ENCODE results near the gene CYP46A1. TPM values are rescaled to one million over a fixed set of nuclear protein-coding genes. Genes with fewer than 3 reads are reported as not detected.

Gene CYP46A1
- total and polyA plus RNA-seq, 7 experiments from 2014 or later: 0.02 to 0.34 (median 0.23) TPM; not detected in 1

- Mint-ChIP-seq H3K27me3 (peaks cover 0 to 23% (median 15%) of the 10 kb centered on the region in 5 donors), H3K27ac (no peak overlapping the region), H3K4me1 (peaks cover 0 to 17% (median 8%) of the 10 kb centered on the region in 7 donors), H3K4me3 (peak overlapping the region in 2 of 10 donors; percentile 7 to 45), H3K36me3 (peaks cover 0 to 11% (median 0%) of the 10 kb centered on the region in 5 donors), H3K9me3 (peaks cover 0 to 16% (median 2%) of the 10 kb centered on the region in 11 donors)
- Histone ChIP-seq H3K4me3 (ENCODE audit: low read length) (no peak overlapping the region), H3K9me3 (ENCODE audit: control insufficient read depth in 2 of 3, low read length in 3 of 3) (peaks cover 0 to 8% (median 0%) of the 10 kb centered on the region in 3 experiments), H3K27ac (ENCODE audit: low read depth, low read length) (no peak overlapping the region), H3K4me1 (ENCODE audit: control insufficient read depth in 2 of 2, insufficient read depth in 2 of 2, low read length in 2 of 2) (peaks cover 5 to 18% of the 10 kb centered on the region in 2 donors), H3K27me3 (ENCODE audit: control insufficient read depth in 2 of 2, insufficient read depth in 2 of 2, low read length in 2 of 2) (no peaks in the 10 kb centered on the region), H3K36me3 (ENCODE audit: control insufficient read depth in 2 of 3, insufficient read depth in 3 of 3, low read length in 3 of 3) (peaks cover 0 to 5% (median 0%) of the 10 kb centered on the region in 3 experiments)
- CTCF ChIA-PET: interaction anchor here (0.9 kb wide), 1 partner anchor 15 kb away, joined by 4 read pairs; no protein-coding TSS in a partner anchor
- intact Hi-C loops (cut with micrococcal nuclease): loop anchor here (1.0 to 10.0 kb wide), 7 partner anchors 111 to 696 kb away; partner anchors contain the start of genes EML1 (in 1 of the 2) and WDR25 (in 1 of the 2)
- POLR2A ChIA-PET: no interaction called here
- DNase-seq (no peak), ATAC-seq (no peak)
These were observed 2.3 kb upstream of the CYP46A1 start for GRCh38 chr14:99681832-99682148.

DNA sequence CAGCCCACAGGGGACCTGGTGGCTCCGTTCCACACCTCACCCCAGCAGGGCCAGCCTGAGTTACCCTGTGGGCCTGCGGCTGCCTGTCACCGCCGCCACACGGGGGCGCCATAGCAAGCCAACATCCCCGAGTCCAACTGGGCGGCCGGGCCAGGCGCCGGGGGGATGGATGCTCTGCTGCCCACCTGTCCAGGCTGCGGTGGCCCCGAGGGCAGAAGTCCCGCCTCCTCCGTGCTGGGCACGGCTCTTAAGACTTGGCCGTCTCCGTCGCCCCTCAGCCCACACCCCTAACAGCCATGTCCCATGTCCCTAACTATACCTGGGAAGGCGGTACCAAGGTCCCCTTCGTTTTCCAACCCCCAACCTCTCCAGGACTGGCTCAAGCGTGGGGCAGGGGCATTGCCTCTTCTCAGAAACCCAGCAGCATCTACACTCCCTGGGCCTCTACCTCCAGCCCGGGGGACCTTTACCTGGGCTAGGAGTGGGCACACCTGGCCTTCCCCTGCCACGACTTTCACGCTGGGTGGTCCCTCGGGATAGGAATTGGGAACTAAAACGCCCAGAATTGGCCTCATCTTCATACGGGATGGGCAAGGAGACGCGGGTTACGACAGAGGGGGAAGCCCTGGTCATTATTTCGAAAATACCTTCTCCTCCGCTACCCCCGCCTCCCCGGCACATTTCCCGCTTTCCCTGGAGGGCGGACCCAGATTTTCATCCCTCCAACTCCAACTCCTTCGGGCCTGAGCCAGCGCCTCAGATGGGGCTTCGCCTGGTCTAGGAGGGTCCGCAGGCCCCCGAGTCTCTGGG is 1.1 kb upstream of the CYP46A1 start:
- Histone ChIP-seq H3K27ac (ENCODE audit: low read depth, low read length) (peak overlapping the region; percentile 75), H3K4me3 (ENCODE audit: low read length) (peak overlapping the region; percentile 93), H3K9me3 (ENCODE audit: control insufficient read depth in 2 of 3, low read length in 3 of 3) (no peaks in the 10 kb centered on the region), H3K36me3 (ENCODE audit: control insufficient read depth in 2 of 3, insufficient read depth in 3 of 3, low read length in 3 of 3) (peaks cover 0 to 5% (median 0%) of the 10 kb centered on the region in 3 experiments), H3K27me3 (ENCODE audit: control insufficient read depth in 2 of 2, insufficient read depth in 2 of 2, low read length in 2 of 2) (no peaks in the 10 kb centered on the region), H3K4me1 (ENCODE audit: control insufficient read depth in 2 of 2, insufficient read depth in 2 of 2, low read length in 2 of 2) (peaks cover 5 to 12% of the 10 kb centered on the region in 2 donors)
- peak; percentile 64 to 89 (median 79) for DNase-seq
- H3K4me1 Mint-ChIP-seq: peaks cover 0 to 22% (median 9%) of the 10 kb centered on the region in 7 donors
- H3K4me3 Mint-ChIP-seq: peak overlapping the region; percentile 79 to 96 (median 92)
- peaks cover 0 to 13% (median 2%) of the 10 kb centered on the region in 11 donors for H3K9me3 Mint-ChIP-seq
- peak overlapping the region in 6 of 9 donors; percentile 14 to 88 (median 56) for H3K27ac Mint-ChIP-seq
- ATAC-seq: peak; percentile 16
- CTCF ChIA-PET: interaction anchor here (0.6 to 1.9 kb wide), 6 partner anchors 13 to 394 kb away, joined by 3 to 5 read pairs (median 4); no protein-coding TSS in a partner anchor
- intact Hi-C loops (cut with micrococcal nuclease): loop anchor here (1.0 to 10.0 kb wide), 8 partner anchors 109 to 694 kb away; partner anchors contain the start of genes EML1 (in 1 of the 2) and WDR25 (in 1 of the 2)
- peaks cover 0 to 11% (median 0%) of the 10 kb centered on the region in 5 donors for H3K36me3 Mint-ChIP-seq
- POLR2A ChIA-PET: no interaction called here
- peaks cover 0 to 28% (median 24%) of the 10 kb centered on the region in 5 donors for H3K27me3 Mint-ChIP-seq

DNA sequence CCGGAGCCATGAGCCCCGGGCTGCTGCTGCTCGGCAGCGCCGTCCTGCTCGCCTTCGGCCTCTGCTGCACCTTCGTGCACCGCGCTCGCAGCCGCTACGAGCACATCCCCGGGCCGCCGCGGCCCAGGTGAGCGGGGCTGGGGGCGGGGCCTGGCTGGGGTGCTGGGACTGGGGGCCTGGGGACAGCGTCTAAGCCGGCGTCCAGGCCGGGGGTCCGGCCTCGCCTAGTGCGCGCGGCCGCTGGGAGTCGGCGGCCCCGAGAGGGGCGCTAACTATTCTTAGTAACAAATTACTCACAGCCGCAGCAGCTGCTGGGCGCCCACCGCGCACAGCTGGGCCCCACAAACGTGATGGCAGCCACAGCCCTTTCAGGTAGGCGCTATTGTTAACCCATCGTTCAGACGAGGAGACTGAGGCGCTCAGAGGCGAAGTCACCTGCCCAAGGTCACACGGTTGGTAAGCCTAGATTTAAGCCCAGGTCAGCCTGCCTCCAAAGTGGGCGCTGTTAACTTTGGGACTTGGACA is 374 bp downstream of the CYP46A1 start:
- peak overlapping the region in 5 of 10 donors; percentile 11 to 28 (median 19) for H3K4me3 Mint-ChIP-seq

DNA sequence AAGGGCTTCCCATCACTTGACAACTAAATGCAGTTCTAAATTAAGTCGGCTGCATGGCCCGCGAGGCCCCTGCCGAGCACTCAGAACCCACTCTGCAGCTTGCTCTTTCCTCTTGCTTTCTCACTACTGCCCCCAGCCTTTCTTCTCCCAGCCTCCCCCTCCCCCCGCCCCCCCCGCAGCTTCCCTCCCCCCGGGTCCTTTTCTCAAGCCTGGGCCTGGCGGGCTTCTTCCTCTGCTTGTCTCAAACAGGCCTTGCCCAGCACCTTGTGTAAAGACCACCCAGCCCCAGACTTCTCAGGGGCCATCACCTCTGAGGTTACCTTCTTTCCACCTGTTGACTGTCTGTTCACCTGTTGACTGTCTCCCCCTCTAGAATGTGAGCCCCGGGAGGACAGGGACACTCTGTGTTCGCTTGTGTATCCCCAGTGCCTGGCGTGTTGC is 1.1 kb downstream of the CYP46A1 start:
- Histone ChIP-seq H3K4me1 (ENCODE audit: control insufficient read depth in 2 of 2, insufficient read depth in 2 of 2, low read length in 2 of 2) (peaks cover 5 to 12% of the 10 kb centered on the region in 2 donors), H3K4me3 (ENCODE audit: low read length) (no peak overlapping the region), H3K27me3 (ENCODE audit: control insufficient read depth in 2 of 2, insufficient read depth in 2 of 2, low read length in 2 of 2) (no peaks in the 10 kb centered on the region), H3K27ac (ENCODE audit: low read depth, low read length) (no peak overlapping the region), H3K9me3 (ENCODE audit: control insufficient read depth in 2 of 3, low read length in 3 of 3) (no peaks in the 10 kb centered on the region), H3K36me3 (ENCODE audit: control insufficient read depth in 2 of 3, insufficient read depth in 3 of 3, low read length in 3 of 3) (peaks cover 0 to 5% (median 0%) of the 10 kb centered on the region in 3 experiments)
- H3K27me3 Mint-ChIP-seq: peaks cover 15 to 46% (median 42%) of the 10 kb centered on the region in 5 donors
- peak overlapping the region in 2 of 9 donors; percentile 6 to 36 for H3K27ac Mint-ChIP-seq
- CTCF ChIA-PET: interaction anchor here (0.6 kb wide), 1 partner anchor 67 kb away, joined by 3 read pairs; no protein-coding TSS in a partner anchor
- H3K4me1 Mint-ChIP-seq: peaks cover 9 to 30% (median 13%) of the 10 kb centered on the region in 7 donors
- no peaks in the 10 kb centered on the region for H3K36me3 Mint-ChIP-seq
- ATAC-seq: no peak
- peak overlapping the region; percentile 24 to 79 (median 62) for H3K4me3 Mint-ChIP-seq
- DNase-seq: peak in 1 of 9 donors; percentile 19
- intact Hi-C loops (cut with micrococcal nuclease): loop anchor here in 1 of 2 donors (2.0 to 10.0 kb wide), 2 partner anchors 290 to 692 kb away; partner anchors contain the start of gene WDR25
- POLR2A ChIA-PET: no interaction called here
- no peaks in the 10 kb centered on the region for H3K9me3 Mint-ChIP-seq

More for the DNA sequence above, 374 bp downstream of the CYP46A1 start:
- Mint-ChIP-seq H3K9me3 (no peaks in the 10 kb centered on the region), H3K27ac (no peak overlapping the region), H3K4me1 (peaks cover 6 to 30% (median 13%) of the 10 kb centered on the region in 7 donors), H3K27me3 (peaks cover 8 to 39% (median 38%) of the 10 kb centered on the region in 5 donors), H3K36me3 (no peaks in the 10 kb centered on the region)
- DNase-seq: peak in 2 of 9 donors; percentile 5 to 7
- intact Hi-C loops (cut with micrococcal nuclease): loop anchor here (1.0 to 10.0 kb wide), 12 partner anchors 46 to 693 kb away; partner anchors contain the start of genes CCNK (in 2 of the 2), EML1 (in 2 of the 2), WDR25 (in 2 of the 2) and CCDC85C (in 1 of the 2)
- CTCF ChIA-PET: interaction anchor here (0.6 to 1.9 kb wide), 5 partner anchors 16 to 214 kb away, joined by 3 to 5 read pairs (median 4); no protein-coding TSS in a partner anchor
- ATAC-seq: peak; percentile 22
- no peaks in the 10 kb centered on the region for H3K9me3 ChIP-seq (ENCODE audit: control insufficient read depth in 2 of 3, low read length in 3 of 3)
- POLR2A ChIA-PET: interaction anchor here (1.0 kb wide), 1 partner anchor 204 kb away, joined by 9 read pairs; the partner anchor contains the start of genes CCNK and SETD3
- H3K27me3 ChIP-seq (ENCODE audit: control insufficient read depth in 2 of 2, insufficient read depth in 2 of 2, low read length in 2 of 2): no peaks in the 10 kb centered on the region
- H3K36me3 ChIP-seq (ENCODE audit: control insufficient read depth in 2 of 3, insufficient read depth in 3 of 3, low read length in 3 of 3): peaks cover 0 to 5% (median 0%) of the 10 kb centered on the region in 3 experiments
- peak overlapping the region; percentile 41 for H3K4me3 ChIP-seq (ENCODE audit: low read length)
- H3K4me1 ChIP-seq (ENCODE audit: control insufficient read depth in 2 of 2, insufficient read depth in 2 of 2, low read length in 2 of 2): peaks cover 5 to 12% of the 10 kb centered on the region in 2 donors
- peak overlapping the region; percentile 56 for H3K27ac ChIP-seq (ENCODE audit: low read depth, low read length)

GRCh38 chr14:99685596-99685995 is 1.5 kb downstream of the CYP46A1 start:
- Histone ChIP-seq H3K4me1 (ENCODE audit: control insufficient read depth in 2 of 2, insufficient read depth in 2 of 2, low read length in 2 of 2) (peaks cover 5 to 12% of the 10 kb centered on the region in 2 donors), H3K27me3 (ENCODE audit: control insufficient read depth in 2 of 2, insufficient read depth in 2 of 2, low read length in 2 of 2) (peaks cover 1 to 3% of the 10 kb centered on the region in 2 donors), H3K27ac (ENCODE audit: low read depth, low read length) (no peak overlapping the region), H3K36me3 (ENCODE audit: control insufficient read depth in 2 of 3, insufficient read depth in 3 of 3, low read length in 3 of 3) (peaks cover 0 to 5% (median 0%) of the 10 kb centered on the region in 3 experiments), H3K9me3 (ENCODE audit: control insufficient read depth in 2 of 3, low read length in 3 of 3) (no peaks in the 10 kb centered on the region), H3K4me3 (ENCODE audit: low read length) (no peak overlapping the region)
- Mint-ChIP-seq H3K27me3 (peaks cover 18 to 50% (median 42%) of the 10 kb centered on the region in 5 donors), H3K36me3 (no peaks in the 10 kb centered on the region), H3K4me3 (peak overlapping the region; percentile 21 to 79 (median 62)), H3K27ac (peak overlapping the region in 2 of 9 donors; percentile 6 to 36), H3K9me3 (no peaks in the 10 kb centered on the region), H3K4me1 (peaks cover 9 to 30% (median 13%) of the 10 kb centered on the region in 7 donors)
- ChIA-PET CTCF (interaction anchor here (0.6 kb wide), 1 partner anchor 66 kb away, joined by 3 read pairs; no protein-coding TSS in a partner anchor), POLR2A (no interaction called here)
- no peak for ATAC-seq
- peak in 1 of 9 donors; percentile 16 for DNase-seq
- intact Hi-C loops (cut with micrococcal nuclease): loop anchor here in 1 of 2 donors (2.0 to 10.0 kb wide), 2 partner anchors 289 to 691 kb away; partner anchors contain the start of gene WDR25

Data from naive thymus-derived CD4-positive, alpha-beta T cell (primary cell).